HEK293 (cell line): Measurements from ENCODE around the gene ANO8.

Source experiments
- CTCF ChIA-PET: fragments of 350-600 bp; formaldehyde crosslinking; extraction: SDS; loops from one replicate; lab custom pipeline; 2021; ENCODE audit warnings: antibody characterized with exemption; lab: Yijun Ruan, JAX
- POLR2A ChIA-PET: fragments of 300-600 bp; formaldehyde crosslinking; extraction: SDS; loops from one replicate; lab custom pipeline; 2020; ENCODE audit warnings: antibody characterized with exemption, inconsistent platforms; lab: Yijun Ruan, JAX
- H3K27ac ChIP-seq: fragments of 200-500 bp; sonication (Bioruptor generic); 2 replicates; pipeline ENCODE4 v1.5.1; 2014; ENCODE audit warnings: low read depth, low read length, control low read depth, inconsistent platforms; ENCODE audit errors: extremely low read depth
- H3K36me3 ChIP-seq, 2 experiments: fragments of 200-500 bp in 1 of 2; sonication (Bioruptor generic) in 1 of 2; 1 replicate in 1 of 2; 2 replicates in 1 of 2; pipeline ENCODE4 v1.5.1; 2014 to 2017; ENCODE audit warnings: inconsistent platforms in 2 of 2, low read length in 2 of 2; ENCODE audit not compliant: control insufficient read depth in 2 of 2, insufficient read depth in 1 of 2
- H3K4me1 ChIP-seq: fragments of 200-500 bp; sonication (Bioruptor generic); 2 replicates; pipeline ENCODE4 v1.5.1; 2014; ENCODE audit warnings: mild to moderate bottlenecking, low read length, inconsistent platforms; ENCODE audit not compliant: control insufficient read depth, insufficient read depth
- H3K4me3 ChIP-seq: 2 replicates; pipeline ENCODE4 v1.5.1; 2011; ENCODE audit warnings: low read depth, mild to moderate bottlenecking, control low read depth, low read length, moderate library complexity
- H3K9me3 ChIP-seq: fragments of 200-500 bp; sonication (Bioruptor generic); 2 replicates; pipeline ENCODE4 v1.5.1; 2014; ENCODE audit warnings: low read depth, low read length, inconsistent platforms; ENCODE audit not compliant: control insufficient read depth, insufficient read depth
- EGR2 ChIP-seq: fragments of 450-650 bp; formaldehyde crosslinking; IDR thresholded peaks from 2 replicates; pipeline ENCODE4 v1.5.1; 2016; ENCODE audit warnings: low read depth, missing biosample characterization, missing genetic modification characterization
- GFI1B ChIP-seq: fragments of 450-650 bp; formaldehyde crosslinking; IDR thresholded peaks from 2 replicates; pipeline ENCODE4 v1.5.1; 2016; ENCODE audit warnings: missing biosample characterization, missing genetic modification characterization
- HOXA7 ChIP-seq: sonication (generic); formaldehyde crosslinking; IDR thresholded peaks from 2 replicates; pipeline ENCODE4 v1.8.1; 2022; ENCODE audit warnings: missing genetic modification reagents, borderline replicate concordance
- REPIN1 ChIP-seq: fragments of 450-650 bp; formaldehyde crosslinking; IDR thresholded peaks from 2 replicates; pipeline ENCODE4 v1.5.1; 2017; ENCODE audit warnings: missing biosample characterization, missing genetic modification characterization, low read depth
- SETDB1 ChIP-seq: IDR thresholded peaks from one replicate; pipeline ENCODE4 v1.6.1; 2017; ENCODE audit warnings: mild to moderate bottlenecking, low read length, moderate library complexity, mixed read lengths; ENCODE audit not compliant: insufficient read length
- SP3 ChIP-seq: fragments of 450-650 bp; formaldehyde crosslinking; IDR thresholded peaks from 2 replicates; pipeline ENCODE4 v1.5.1; 2016; ENCODE audit warnings: missing biosample characterization, missing genetic modification characterization
- YY1 ChIP-seq: fragments of 450-650 bp; formaldehyde crosslinking; IDR thresholded peaks from 2 replicates; pipeline ENCODE4 v1.5.1; 2018; ENCODE audit warnings: missing biosample characterization, missing genetic modification characterization
- ZBTB21 ChIP-seq: fragments of 450-650 bp; formaldehyde crosslinking; IDR thresholded peaks from 2 replicates; pipeline ENCODE4 v1.5.1; 2017; ENCODE audit warnings: missing biosample characterization, missing genetic modification characterization
- ZIC2 ChIP-seq: fragments of 450-650 bp; formaldehyde crosslinking; IDR thresholded peaks from 2 replicates; pipeline ENCODE4 v1.5.1; 2016; ENCODE audit warnings: missing biosample characterization, missing genetic modification characterization
- ZNF132 ChIP-seq: fragments of 450-650 bp; formaldehyde crosslinking; IDR thresholded peaks from 2 replicates; pipeline ENCODE4 v1.5.1; 2017; ENCODE audit warnings: missing biosample characterization, missing genetic modification characterization, borderline replicate concordance
- ZNF221 ChIP-seq: fragments of 450-650 bp; formaldehyde crosslinking; IDR thresholded peaks from 2 replicates; pipeline ENCODE4 v1.5.1; 2017; ENCODE audit warnings: missing biosample characterization, missing genetic modification characterization, borderline replicate concordance
- ZNF48 ChIP-seq: fragments of 450-650 bp; formaldehyde crosslinking; IDR thresholded peaks from 2 replicates; pipeline ENCODE4 v1.5.1; 2016; ENCODE audit warnings: missing biosample characterization, missing genetic modification characterization
- ZNF501 ChIP-seq: fragments of 450-650 bp; formaldehyde crosslinking; IDR thresholded peaks from 2 replicates; pipeline ENCODE4 v1.5.1; 2016; ENCODE audit warnings: missing biosample characterization, missing genetic modification characterization
- ZNF600 ChIP-seq: fragments of 450-650 bp; formaldehyde crosslinking; IDR thresholded peaks from 2 replicates; pipeline ENCODE4 v1.5.1; 2016; ENCODE audit warnings: missing biosample characterization, missing genetic modification characterization
- ZNF610 ChIP-seq: fragments of 450-650 bp; formaldehyde crosslinking; IDR thresholded peaks from 2 replicates; pipeline ENCODE4 v1.5.1; 2016; ENCODE audit warnings: missing biosample characterization, missing genetic modification characterization, borderline replicate concordance
- ZNF658 ChIP-seq: fragments of 450-650 bp; formaldehyde crosslinking; IDR thresholded peaks from 2 replicates; pipeline ENCODE4; 2016; ENCODE audit warnings: missing biosample characterization, missing genetic modification characterization
- ZNF830 ChIP-seq: fragments of 450-650 bp; IDR thresholded peaks from 2 replicates; pipeline ENCODE4 v1.5.0; 2018; ENCODE audit warnings: missing biosample characterization, missing genetic modification characterization, low read depth, mild to moderate bottlenecking, moderate library complexity
- ZSCAN23 ChIP-seq: fragments of 450-650 bp; formaldehyde crosslinking; IDR thresholded peaks from 2 replicates; pipeline ENCODE4 v1.5.1; 2016; ENCODE audit warnings: missing biosample characterization, missing genetic modification characterization
- TF ChIP-seq, protein P1 (sequence below): fragments of 450-650 bp; formaldehyde crosslinking; IDR thresholded peaks from 2 replicates; pipeline ENCODE4 v1.5.1; 2016; ENCODE audit warnings: missing biosample characterization, missing genetic modification characterization
- TF ChIP-seq, protein P2 (sequence below): fragments of 450-650 bp; formaldehyde crosslinking; IDR thresholded peaks from 2 replicates; pipeline ENCODE4 v1.5.1; 2016; ENCODE audit warnings: missing biosample characterization, missing genetic modification characterization
- TF ChIP-seq, protein P3 (sequence below): fragments of 450-650 bp; formaldehyde crosslinking; IDR thresholded peaks from 2 replicates; pipeline ENCODE4 v1.5.1; 2016; ENCODE audit warnings: missing biosample characterization, missing genetic modification characterization
- TF ChIP-seq, protein P4 (sequence below): fragments of 450-650 bp; formaldehyde crosslinking; IDR thresholded peaks from 2 replicates; pipeline ENCODE4 v1.5.1; 2017; ENCODE audit warnings: missing biosample characterization, mild to moderate bottlenecking, missing genetic modification characterization, moderate library complexity

Gene ANO8

DNA sequence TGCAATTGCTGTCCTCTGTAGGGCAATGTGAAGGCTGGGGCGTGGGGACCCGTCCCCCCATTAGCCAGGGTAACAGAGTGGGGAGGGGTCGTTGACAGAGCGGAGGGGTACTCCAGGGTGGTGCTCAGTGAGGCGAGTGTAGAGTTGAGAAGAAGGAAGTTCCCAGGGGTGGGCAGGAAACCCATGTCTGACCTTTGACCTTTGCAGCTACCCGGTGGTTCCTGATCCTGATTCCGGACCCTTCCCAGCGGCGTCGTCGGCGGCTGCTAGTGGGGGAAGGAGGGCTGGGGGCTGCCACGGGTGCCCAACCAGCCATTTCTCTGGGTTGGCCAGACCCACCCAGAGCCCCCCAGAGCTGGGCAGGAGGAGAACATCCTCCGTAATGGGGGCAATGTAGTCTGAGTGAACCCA, 44.6 kb upstream of the ANO8 start (continued):
- TF ChIP-seq, protein P1, sequence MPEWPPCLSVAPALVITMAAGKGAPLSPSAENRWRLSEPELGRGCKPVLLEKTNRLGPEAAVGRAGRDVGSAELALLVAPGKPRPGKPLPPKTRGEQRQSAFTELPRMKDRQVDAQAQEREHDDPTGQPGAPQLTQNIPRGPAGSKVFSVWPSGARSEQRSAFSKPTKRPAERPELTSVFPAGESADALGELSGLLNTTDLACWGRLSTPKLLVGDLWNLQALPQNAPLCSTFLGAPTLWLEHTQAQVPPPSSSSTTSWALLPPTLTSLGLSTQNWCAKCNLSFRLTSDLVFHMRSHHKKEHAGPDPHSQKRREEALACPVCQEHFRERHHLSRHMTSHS (tag by site-specific recombination), result no peak
- TF ChIP-seq, all 188 proteins: peak for 1

DNA sequence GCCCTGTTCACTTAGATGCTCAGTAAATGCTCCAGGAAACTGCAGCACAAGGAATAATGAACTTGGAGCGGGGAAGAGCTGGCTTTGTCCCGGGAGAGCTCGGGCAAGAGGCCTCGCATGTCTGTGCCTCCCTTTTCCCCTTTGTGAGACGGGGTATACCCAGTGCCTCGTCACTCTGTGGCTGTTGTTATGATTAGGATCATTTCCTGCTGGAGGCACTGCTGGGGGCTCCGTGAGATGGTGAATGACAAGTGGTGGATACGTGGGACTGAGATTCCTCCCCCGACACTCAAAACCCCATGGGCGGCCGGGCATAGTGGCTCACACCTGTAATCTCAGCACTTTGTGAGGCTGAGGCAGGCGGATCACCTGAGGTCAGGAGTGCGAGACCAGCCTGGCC, 43.6 kb upstream of the ANO8 start:
- H3K9me3 ChIP-seq, result no peaks in the 10 kb centered on the region
- H3K36me3 ChIP-seq, result no peaks in the 10 kb centered on the region
- POLR2A ChIA-PET, result no interaction called here
- TF ChIP-seq, protein P2, sequence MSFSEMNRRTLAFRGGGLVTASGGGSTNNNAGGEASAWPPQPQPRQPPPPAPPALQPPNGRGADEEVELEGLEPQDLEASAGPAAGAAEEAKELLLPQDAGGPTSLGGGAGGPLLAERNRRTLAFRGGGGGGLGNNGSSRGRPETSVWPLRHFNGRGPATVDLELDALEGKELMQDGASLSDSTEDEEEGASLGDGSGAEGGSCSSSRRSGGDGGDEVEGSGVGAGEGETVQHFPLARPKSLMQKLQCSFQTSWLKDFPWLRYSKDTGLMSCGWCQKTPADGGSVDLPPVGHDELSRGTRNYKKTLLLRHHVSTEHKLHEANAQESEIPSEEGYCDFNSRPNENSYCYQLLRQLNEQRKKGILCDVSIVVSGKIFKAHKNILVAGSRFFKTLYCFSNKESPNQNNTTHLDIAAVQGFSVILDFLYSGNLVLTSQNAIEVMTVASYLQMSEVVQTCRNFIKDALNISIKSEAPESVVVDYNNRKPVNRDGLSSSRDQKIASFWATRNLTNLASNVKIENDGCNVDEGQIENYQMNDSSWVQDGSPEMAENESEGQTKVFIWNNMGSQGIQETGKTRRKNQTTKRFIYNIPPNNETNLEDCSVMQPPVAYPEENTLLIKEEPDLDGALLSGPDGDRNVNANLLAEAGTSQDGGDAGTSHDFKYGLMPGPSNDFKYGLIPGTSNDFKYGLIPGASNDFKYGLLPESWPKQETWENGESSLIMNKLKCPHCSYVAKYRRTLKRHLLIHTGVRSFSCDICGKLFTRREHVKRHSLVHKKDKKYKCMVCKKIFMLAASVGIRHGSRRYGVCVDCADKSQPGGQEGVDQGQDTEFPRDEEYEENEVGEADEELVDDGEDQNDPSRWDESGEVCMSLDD (tag by site-specific recombination), result no peak
- TF ChIP-seq SP3 (tag by site-specific recombination), result no peak
- TF ChIP-seq GFI1B, result no peak
- TF ChIP-seq ZNF658, result no peak
- no peak for TF ChIP-seq ZNF600
- TF ChIP-seq ZNF48 (tag by site-specific recombination), result no peak
- TF ChIP-seq ZNF610 (tag by site-specific recombination), result no peak
- TF ChIP-seq ZNF501 (tag by site-specific recombination), result no peak
- TF ChIP-seq ZNF221 (tag by site-specific recombination), result no peak
- TF ChIP-seq ZSCAN23, result no peak
- no peak for TF ChIP-seq HOXA7
- no peak for TF ChIP-seq ZNF830 (tag by site-specific recombination)
- TF ChIP-seq, protein P3, sequence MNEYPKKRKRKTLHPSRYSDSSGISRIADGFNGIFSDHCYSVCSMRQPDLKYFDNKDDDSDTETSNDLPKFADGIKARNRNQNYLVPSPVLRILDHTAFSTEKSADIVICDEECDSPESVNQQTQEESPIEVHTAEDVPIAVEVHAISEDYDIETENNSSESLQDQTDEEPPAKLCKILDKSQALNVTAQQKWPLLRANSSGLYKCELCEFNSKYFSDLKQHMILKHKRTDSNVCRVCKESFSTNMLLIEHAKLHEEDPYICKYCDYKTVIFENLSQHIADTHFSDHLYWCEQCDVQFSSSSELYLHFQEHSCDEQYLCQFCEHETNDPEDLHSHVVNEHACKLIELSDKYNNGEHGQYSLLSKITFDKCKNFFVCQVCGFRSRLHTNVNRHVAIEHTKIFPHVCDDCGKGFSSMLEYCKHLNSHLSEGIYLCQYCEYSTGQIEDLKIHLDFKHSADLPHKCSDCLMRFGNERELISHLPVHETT (tag by site-specific recombination), result no peak
- TF ChIP-seq ZBTB21 (tag by site-specific recombination), result no peak
- no peak for TF ChIP-seq YY1 (tag by site-specific recombination)
- TF ChIP-seq REPIN1 (tag by site-specific recombination), result no peak
- no peak overlapping the region for H3K4me3 ChIP-seq
- no peaks in the 10 kb centered on the region for H3K4me1 ChIP-seq
- CTCF ChIA-PET, result interaction anchor here (0.9 kb wide), 1 partner anchor 8 kb away, joined by 3 read pairs; no protein-coding TSS in a partner anchor
- H3K27ac ChIP-seq, result no peak overlapping the region

DNA sequence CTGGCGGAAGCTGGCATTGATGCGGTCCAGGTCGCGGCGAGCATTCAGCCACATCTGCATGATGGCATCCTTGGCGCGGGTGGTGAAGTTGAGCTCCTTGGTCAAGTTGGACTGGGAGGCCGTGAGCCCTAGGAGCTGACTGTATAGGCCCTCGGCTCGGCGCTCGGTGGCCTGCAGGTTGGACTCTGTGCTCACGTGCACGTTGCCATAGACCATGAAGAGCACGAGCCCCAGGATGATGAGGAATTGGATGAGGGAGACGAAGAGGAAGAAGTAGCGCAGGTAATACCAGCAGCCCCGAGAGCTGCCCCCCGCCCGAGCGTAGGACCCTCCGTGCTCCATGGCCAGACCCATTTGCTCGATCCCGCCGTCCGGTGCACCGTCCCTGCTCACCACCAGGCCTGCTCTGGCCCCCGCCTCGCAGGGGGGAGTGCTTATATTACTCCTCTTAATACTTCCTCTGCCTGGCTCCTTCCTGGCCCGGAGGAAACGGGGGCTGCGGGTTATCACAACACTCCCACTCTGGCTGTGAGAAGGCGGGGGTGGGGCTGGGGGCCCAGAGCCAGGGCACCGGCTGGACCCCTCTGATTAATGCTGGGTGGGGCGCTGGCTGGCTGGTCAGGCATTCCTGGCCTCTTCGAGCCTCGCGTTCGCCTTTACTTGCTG, 42.4 kb upstream of the ANO8 start, which contains the start of gene PLVAP:
Gene PLVAP, minus strand, starts transcription at position 408 of the 666 bp plus-strand sequence. Its CDS starts 54 bp downstream, at position 354.
- ChIA-PET POLR2A (no interaction called here), CTCF (interaction anchor here (0.9 to 1.4 kb wide), 4 partner anchors 9 to 12 kb away, joined by 3 to 5 read pairs (median 4); no protein-coding TSS in a partner anchor)
- no peak for TF ChIP-seq EGR2 (tag by site-specific recombination)
- TF ChIP-seq SETDB1, result no peak
- no peak for TF ChIP-seq ZNF48 (tag by site-specific recombination)
- no peak for TF ChIP-seq ZIC2 (tag by site-specific recombination)
- TF ChIP-seq, protein P4, sequence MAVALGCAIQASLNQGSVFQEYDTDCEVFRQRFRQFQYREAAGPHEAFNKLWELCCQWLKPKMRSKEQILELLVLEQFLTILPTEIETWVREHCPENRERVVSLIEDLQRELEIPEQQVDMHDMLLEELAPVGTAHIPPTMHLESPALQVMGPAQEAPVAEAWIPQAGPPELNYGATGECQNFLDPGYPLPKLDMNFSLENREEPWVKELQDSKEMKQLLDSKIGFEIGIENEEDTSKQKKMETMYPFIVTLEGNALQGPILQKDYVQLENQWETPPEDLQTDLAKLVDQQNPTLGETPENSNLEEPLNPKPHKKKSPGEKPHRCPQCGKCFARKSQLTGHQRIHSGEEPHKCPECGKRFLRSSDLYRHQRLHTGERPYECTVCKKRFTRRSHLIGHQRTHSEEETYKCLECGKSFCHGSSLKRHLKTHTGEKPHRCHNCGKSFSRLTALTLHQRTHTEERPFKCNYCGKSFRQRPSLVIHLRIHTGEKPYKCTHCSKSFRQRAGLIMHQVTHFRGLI (tag by site-specific recombination), result no peak
- TF ChIP-seq ZNF132 (tag by site-specific recombination), result no peak
- Histone ChIP-seq H3K4me3 (no peak within 1 kb of the TSS), H3K36me3 (no peaks in the 10 kb centered on the region), H3K9me3 (no peaks in the 10 kb centered on the region), H3K27ac (no peak within 1 kb of the TSS), H3K4me1 (no peaks in the 10 kb centered on the region)
